GM18861 (cell line): ENCODE data around the gene ELK3.
"Not testable (repeated sequence)": the region's sequence is repeated elsewhere in the genome, so short reads cannot be mapped to it uniquely, and the experiment has no call there.

Experiments
- ATAC-seq: cut with Tn5 transposase; IDR thresholded peaks from one replicate; pipeline ENCODE4 v1.9.1; 2021; ENCODE audit not compliant: unreplicated experiment

The ELK3 gene

GRCh38 chr12:96303653-96304052 is 109.5 kb downstream of the ELK3 start:
- no peak for ATAC-seq

GRCh38 chr12:96305665-96306064 is 111.5 kb downstream of the ELK3 start:
- ATAC-seq = no peak

- ATAC-seq = no peak
Measured at GRCh38 chr12:96308881-96309280, 114.7 kb downstream of the ELK3 start.

GRCh38 chr12:96310067-96310466 is 115.9 kb downstream of the ELK3 start:
- no peak for ATAC-seq

GRCh38 chr12:96311191-96311590 is 117.0 kb downstream of the ELK3 start:
- ATAC-seq = no peak

- no peak for ATAC-seq
Measured at GRCh38 chr12:96313606-96314005, 119.4 kb downstream of the ELK3 start.

- no peak for ATAC-seq
Measured at GRCh38 chr12:96314723-96315122, 120.5 kb downstream of the ELK3 start.

- ATAC-seq = not testable (repeated sequence)
Measured at GRCh38 chr12:96315741-96316481, 121.7 kb downstream of the ELK3 start.

- ATAC-seq = not testable (repeated sequence)
Measured at GRCh38 chr12:96317801-96318200, 123.6 kb downstream of the ELK3 start.
